Tibial artery (tissue), 4 donors: ENCODE results near the gene RBM22.

Experiments used
- DNase-seq, 2 donors: peaks; one replicate each; pipeline ENCODE4 v3.0.0-alpha.2; 2019
- H3K27ac ChIP-seq, 2 donors: fragments of 200-600 bp; sonication (generic) in 1 of 2; 1 replicate in 1 of 2; 2 replicates in 1 of 2; pipeline ENCODE4 v1.5.1; 2018 to 2019; ENCODE audit warnings: mild to moderate bottlenecking in 1 of 2
- H3K27me3 ChIP-seq, 2 donors: fragments of 200-600 bp; sonication (generic) in 1 of 2; one replicate each; pipeline versions ENCODE4 v1.5.1 to v1.6.0; 2016 to 2019
- H3K36me3 ChIP-seq, 3 donors: fragments of 200-600 bp; sonication (generic) in 2 of 3; one replicate each; pipeline ENCODE4 v1.5.1; 2016 to 2019; ENCODE audit warnings: mild to moderate bottlenecking in 2 of 3
- H3K4me1 ChIP-seq, 4 donors: fragments of 200-600 bp; sonication (generic) in 2 of 4; 1 replicate in 3 of 4; 2 replicates in 1 of 4; pipeline ENCODE4 v1.5.1; 2016 to 2019
- H3K4me3 ChIP-seq, 2 donors: fragments of 200-600 bp; sonication (generic) in 1 of 2; 1 replicate in 1 of 2; 2 replicates in 1 of 2; pipeline ENCODE4 v1.5.1; 2018 to 2019; ENCODE audit warnings: mild to moderate bottlenecking in 2 of 2
- H3K9me3 ChIP-seq, 3 donors: fragments of 200-600 bp; sonication (generic) in 1 of 3; one replicate each; pipeline ENCODE4 v1.5.1; 2016 to 2019
- intact Hi-C: fragments of 100-400 bp; cut with DNase I; formaldehyde crosslinking; loops from one replicate; pipeline ENCODE4 v1.15.0; 2023; ENCODE audit warnings: low total_unique reads
- TF ChIP-seq, protein P1 (sequence below), 2 experiments: fragments of 200-600 bp in 1 of 2; fragments of 450-650 bp in 1 of 2; IDR thresholded peaks; one replicate each; pipeline ENCODE4 v1.5.1; 2017 to 2019; ENCODE audit warnings: antibody characterized with exemption in 2 of 2, mild to moderate bottlenecking in 1 of 2, moderate library complexity in 1 of 2

RBM22 gene

DNA sequence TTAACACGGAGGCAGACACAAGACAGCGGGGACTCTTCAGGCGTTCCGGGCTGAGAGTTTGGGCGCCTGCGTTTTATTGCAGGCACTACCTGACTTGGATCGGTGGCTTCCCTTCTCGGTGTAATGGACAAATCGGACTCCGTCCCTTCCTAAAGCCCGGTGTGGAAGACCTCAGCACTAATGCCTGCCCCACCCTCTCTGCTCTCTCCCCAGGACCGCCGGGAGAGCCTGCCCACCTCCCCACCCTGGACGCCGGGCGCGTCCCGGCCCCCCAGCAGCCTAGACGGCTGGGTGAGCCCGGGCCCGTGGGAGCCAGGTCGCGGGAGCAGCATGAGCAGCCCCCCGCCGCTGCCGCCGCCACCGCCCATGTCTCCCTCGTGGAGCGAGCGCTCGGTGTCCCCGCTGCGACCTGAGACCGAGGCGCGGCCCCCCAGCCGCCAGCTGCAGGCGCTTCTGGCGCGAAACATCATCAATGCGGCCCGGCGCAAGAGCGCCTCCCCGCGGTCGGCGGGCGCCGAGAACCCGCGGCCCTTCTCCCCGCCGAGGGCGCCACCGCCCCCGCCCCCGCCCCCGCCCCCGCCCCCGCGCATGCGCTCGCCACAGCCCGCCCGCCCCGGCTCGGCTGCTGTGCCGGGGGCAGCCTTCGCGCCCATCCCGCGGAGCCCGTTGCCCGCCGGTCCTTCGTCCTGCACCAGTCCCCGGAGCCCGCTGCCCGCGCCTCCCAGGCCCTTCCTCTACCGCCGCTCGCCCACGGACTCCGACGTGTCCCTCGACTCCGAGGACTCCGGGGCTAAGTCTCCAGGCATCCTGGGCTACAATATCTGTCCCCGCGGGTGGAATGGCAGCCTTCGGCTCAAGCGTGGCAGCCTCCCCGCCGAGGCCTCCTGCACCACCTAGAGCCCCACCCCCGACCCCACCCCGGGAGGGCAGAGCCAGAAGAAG is 44.4 kb downstream of the RBM22 start:
- TF ChIP-seq, protein P1, sequence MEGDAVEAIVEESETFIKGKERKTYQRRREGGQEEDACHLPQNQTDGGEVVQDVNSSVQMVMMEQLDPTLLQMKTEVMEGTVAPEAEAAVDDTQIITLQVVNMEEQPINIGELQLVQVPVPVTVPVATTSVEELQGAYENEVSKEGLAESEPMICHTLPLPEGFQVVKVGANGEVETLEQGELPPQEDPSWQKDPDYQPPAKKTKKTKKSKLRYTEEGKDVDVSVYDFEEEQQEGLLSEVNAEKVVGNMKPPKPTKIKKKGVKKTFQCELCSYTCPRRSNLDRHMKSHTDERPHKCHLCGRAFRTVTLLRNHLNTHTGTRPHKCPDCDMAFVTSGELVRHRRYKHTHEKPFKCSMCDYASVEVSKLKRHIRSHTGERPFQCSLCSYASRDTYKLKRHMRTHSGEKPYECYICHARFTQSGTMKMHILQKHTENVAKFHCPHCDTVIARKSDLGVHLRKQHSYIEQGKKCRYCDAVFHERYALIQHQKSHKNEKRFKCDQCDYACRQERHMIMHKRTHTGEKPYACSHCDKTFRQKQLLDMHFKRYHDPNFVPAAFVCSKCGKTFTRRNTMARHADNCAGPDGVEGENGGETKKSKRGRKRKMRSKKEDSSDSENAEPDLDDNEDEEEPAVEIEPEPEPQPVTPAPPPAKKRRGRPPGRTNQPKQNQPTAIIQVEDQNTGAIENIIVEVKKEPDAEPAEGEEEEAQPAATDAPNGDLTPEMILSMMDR (IDR thresholded peaks at IDR 0.05) = peak; percentile 59 to 68
- intact Hi-C loops = loop anchor here (2.0 to 10.0 kb wide), 3 partner anchors 66 to 202 kb away; no protein-coding TSS in a partner anchor
- Histone ChIP-seq H3K4me3 (peak overlapping the region; percentile 46 to 59), H3K36me3 (peaks cover 0 to 5% (median 0%) of the 10 kb centered on the region in 3 donors), H3K4me1 (peaks cover 0 to 73% (median 48%) of the 10 kb centered on the region in 4 donors), H3K27ac (peak overlapping the region; percentile 81), H3K9me3 (no peaks in the 10 kb centered on the region), H3K27me3 (no peaks in the 10 kb centered on the region)
- peak in 1 of 2 donors; percentile 85 for DNase-seq

DNA sequence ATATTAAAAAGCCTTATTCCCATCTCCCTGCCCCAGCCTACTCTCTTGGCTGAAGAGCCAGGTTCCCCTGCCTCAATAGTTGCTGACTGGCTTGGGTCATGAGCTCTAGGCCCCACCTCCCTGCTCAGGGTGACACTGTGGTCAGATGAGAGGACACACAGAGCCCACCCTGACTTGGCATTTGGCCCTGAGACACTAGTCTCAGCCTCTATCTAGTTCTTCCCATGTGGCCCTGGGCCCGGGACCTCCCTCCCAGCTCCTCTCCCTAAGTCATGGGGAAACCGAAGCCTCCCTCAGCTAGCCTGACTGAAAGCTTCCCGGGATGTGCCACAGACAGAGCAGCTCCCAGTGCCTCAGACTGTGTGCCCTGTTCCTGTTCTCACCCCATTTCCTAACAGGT is 45.6 kb downstream of the RBM22 start:
- Histone ChIP-seq H3K27me3 (no peaks in the 10 kb centered on the region), H3K4me1 (peaks cover 0 to 74% (median 56%) of the 10 kb centered on the region in 4 donors), H3K9me3 (no peaks in the 10 kb centered on the region), H3K36me3 (peaks cover 0 to 13% (median 12%) of the 10 kb centered on the region in 3 donors), H3K27ac (peak overlapping the region; percentile 81), H3K4me3 (no peak overlapping the region)
- DNase-seq = no peak
- TF ChIP-seq, protein P1 (IDR thresholded peaks at IDR 0.05) = no peak
- intact Hi-C loops = loop anchor here (10.0 kb wide), 1 partner anchor 200 kb away; no protein-coding TSS in a partner anchor

DNA sequence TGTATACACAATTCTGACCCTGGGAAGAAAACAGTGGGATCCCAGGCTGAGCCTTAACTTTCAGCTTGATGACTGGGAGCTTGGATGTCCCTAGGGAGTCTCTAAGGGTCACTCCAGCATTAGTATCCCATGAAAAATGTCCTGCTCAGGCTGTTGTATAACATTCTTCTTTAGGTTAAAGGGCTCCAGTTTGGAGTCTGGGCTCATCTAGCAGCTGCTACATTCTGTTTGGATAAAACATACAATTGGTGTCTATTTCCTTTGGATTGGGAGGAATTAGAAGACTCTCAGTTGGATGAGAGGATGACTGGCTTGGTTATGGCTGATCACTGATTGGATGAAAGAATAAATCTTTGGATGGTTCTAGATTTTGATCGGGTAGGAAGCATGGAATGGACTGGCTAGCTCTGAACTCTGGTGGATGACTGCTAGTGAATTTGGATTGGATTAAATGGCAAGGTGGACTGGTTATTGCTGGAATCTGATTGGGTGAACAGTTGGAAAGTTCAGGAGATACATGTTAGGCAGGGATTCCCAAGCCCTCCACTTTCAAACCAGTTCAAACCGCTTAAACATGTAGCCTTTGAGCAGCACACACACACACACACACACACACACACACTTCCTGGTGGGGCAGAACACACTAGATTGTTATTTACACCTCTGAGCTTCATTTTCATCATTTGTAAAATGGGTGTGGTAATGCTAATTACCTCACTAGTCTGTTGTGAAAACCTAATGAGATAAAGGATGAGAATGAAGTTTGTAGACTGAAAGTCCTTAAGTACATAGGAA is 46.9 kb downstream of the RBM22 start:
- intact Hi-C loops = loop anchor here (10.0 kb wide), 1 partner anchor 199 kb away; no protein-coding TSS in a partner anchor
- Histone ChIP-seq H3K4me1 (peaks cover 0 to 81% (median 67%) of the 10 kb centered on the region in 4 donors), H3K27ac (peak overlapping the region; percentile 77 to 86)

DNA sequence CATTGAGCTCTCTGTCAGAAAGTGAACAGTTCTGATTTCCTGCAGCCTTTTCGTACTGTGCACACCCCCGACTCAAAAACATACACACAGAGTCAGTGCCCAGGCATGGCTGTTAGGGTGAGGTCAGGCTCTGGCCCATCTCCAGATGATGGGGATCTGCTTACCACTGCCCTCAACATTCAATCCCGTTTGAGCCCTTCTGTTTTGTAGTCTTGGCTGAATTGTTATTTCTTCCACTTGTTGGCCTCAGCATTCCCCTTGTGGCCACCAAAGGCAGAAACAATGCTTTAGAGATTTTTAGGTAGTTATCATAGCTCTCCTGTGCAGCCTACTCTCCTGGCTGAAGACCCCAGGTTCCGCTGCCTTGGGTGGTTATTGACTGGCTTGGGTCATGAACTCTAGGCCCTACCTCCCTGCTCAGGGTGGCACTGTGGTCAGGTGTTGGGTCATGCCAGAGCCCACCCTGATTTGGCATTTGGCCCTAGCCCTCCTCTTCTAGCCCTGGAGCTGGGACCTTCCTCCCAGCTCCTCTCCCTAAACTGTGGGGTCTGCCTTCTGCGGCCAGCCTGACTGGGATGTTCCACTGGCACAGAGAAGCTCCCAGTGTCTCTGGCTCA is 47.6 kb downstream of the RBM22 start:
- Histone ChIP-seq H3K9me3 (no peaks in the 10 kb centered on the region), H3K36me3 (peaks cover 20 to 32% (median 31%) of the 10 kb centered on the region in 3 donors), H3K4me1 (peaks cover 0 to 86% (median 73%) of the 10 kb centered on the region in 4 donors), H3K27me3 (no peaks in the 10 kb centered on the region), H3K27ac (peak overlapping the region; percentile 77 to 86), H3K4me3 (no peak overlapping the region)
- intact Hi-C loops = loop anchor here (10.0 kb wide), 1 partner anchor 198 kb away; no protein-coding TSS in a partner anchor
- no peak for DNase-seq
- TF ChIP-seq, protein P1 (IDR thresholded peaks at IDR 0.05) = no peak

More for the DNA sequence above, 46.9 kb downstream of the RBM22 start:
- TF ChIP-seq, protein P1 (IDR thresholded peaks at IDR 0.05) = no peak
- Histone ChIP-seq H3K4me3 (no peak overlapping the region), H3K27me3 (no peaks in the 10 kb centered on the region), H3K36me3 (peaks cover 13 to 25% (median 24%) of the 10 kb centered on the region in 3 donors), H3K9me3 (no peaks in the 10 kb centered on the region)
- DNase-seq = no peak
